Measurements from ENCODE around the gene PCGF3. TPM values are rescaled to one million over a fixed set of nuclear protein-coding genes. Genes with fewer than 3 reads are reported as not detected.

Gene PCGF3, protein sequence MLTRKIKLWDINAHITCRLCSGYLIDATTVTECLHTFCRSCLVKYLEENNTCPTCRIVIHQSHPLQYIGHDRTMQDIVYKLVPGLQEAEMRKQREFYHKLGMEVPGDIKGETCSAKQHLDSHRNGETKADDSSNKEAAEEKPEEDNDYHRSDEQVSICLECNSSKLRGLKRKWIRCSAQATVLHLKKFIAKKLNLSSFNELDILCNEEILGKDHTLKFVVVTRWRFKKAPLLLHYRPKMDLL
- 49.6 and 58.5 TPM in 2 replicates for total RNA-seq

DNA sequence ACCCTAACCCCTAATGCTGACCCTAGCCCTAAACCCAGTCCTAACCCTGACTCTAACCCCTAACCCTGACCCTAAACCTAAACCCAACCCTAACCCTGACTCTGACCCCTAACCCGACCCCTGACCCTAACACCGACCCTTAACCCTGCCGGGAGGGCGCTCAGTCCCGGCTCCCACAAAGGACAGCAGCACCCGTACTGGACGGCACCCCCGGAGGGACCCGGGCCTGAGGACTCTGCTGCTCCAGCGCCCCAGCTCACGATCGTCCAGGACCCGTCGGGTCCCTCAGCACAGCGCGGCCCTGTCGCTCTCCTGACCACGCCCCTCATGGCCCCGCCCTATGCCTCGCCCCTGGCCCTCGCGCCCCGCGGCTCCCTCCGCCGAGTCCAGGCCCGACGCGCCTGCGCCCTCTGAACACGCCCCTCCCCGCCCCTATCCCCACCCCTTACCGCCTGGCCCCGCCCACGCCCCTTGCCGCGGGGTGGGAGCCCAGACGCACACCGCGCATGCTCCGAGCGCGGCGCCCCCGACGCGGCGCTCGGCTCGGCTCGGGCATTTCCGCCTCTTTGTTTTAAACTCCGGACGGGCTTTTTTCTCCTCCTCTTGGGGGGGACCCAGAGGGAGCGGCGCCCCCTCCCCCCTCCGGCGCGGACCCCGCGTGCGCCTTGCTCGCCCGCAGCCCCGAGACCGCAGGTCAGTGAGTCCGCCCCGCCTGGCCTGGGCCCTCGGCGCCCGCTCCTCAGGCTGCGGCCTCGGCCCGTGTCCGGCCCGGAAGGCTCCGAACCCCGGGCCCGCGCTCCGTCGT is at the start of gene PCGF3:
Gene PCGF3, plus strand, starts transcription at position 555 of the 805 bp plus-strand sequence. CDS start 27,849 bp downstream, outside the sequence.
- Histone ChIP-seq H3K36me3 (ENCODE audit: control insufficient read depth, insufficient read depth, low read length) (peaks cover 1% of the 10 kb centered on the region), H3K27me3 (ENCODE audit: control insufficient read depth, insufficient read depth, low read length) (peaks cover 2% of the 10 kb centered on the region), H3K4me3 (ENCODE audit: low read depth, low read length) (peak within 1 kb of the TSS; percentile 94)
- TF ChIP-seq, protein P1, sequence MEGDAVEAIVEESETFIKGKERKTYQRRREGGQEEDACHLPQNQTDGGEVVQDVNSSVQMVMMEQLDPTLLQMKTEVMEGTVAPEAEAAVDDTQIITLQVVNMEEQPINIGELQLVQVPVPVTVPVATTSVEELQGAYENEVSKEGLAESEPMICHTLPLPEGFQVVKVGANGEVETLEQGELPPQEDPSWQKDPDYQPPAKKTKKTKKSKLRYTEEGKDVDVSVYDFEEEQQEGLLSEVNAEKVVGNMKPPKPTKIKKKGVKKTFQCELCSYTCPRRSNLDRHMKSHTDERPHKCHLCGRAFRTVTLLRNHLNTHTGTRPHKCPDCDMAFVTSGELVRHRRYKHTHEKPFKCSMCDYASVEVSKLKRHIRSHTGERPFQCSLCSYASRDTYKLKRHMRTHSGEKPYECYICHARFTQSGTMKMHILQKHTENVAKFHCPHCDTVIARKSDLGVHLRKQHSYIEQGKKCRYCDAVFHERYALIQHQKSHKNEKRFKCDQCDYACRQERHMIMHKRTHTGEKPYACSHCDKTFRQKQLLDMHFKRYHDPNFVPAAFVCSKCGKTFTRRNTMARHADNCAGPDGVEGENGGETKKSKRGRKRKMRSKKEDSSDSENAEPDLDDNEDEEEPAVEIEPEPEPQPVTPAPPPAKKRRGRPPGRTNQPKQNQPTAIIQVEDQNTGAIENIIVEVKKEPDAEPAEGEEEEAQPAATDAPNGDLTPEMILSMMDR (IDR thresholded peaks at IDR 0.05; ENCODE audit: insufficient read depth, low read length, poor library complexity, severe bottlenecking) = no peak
- peak; percentile 39 for DNase-seq (ENCODE audit: low read depth)

DNA sequence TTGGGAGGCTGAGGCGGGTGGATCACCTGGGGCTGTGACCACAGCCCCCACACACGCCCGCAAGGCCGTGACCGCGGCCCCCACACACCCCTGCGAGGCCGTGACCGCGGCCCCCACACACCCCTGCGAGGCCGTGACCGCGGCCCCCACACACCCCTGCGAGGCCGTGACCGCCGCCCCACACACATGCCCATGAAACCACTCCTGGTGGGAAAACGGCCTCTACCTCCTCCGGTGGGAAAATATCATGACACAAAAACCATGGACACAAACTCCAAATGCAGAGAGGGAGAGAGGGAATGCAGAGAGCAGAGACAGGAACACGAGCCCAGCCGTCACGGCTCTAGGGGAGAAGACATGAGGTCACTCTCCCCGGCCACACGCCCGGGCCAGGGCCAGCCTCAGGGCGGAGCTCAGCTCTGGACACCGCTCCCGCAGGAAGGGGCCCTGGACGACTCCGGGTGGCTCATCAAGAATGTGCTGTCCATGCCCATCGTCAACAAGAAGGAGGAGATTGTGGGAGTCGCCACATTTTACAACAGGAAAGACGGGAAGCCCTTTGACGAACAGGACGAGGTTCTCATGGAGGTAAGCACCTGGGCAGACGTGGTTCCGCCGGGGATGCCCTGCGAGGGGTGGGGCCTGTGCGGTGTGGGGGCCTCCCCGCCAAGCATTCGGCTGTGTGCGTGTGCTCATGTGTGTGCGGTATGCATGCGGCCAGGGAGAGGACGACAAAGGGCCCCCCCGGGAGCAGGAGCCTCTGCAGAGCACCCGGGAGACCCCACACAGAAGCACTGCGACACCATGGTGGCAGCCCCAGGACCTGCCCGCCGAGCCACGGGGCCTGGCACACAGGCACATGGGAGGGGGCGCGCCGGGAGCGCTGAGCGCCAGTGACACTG is 48.9 kb upstream of the PCGF3 start:
- H3K27me3 ChIP-seq (ENCODE audit: control insufficient read depth, insufficient read depth, low read length) = peaks cover 22% of the 10 kb centered on the region
- H3K4me3 ChIP-seq (ENCODE audit: low read depth, low read length) = no peak overlapping the region
- no peak for DNase-seq (ENCODE audit: low read depth)
- no peaks in the 10 kb centered on the region for H3K36me3 ChIP-seq (ENCODE audit: control insufficient read depth, insufficient read depth, low read length)
- TF ChIP-seq, protein P1 (IDR thresholded peaks at IDR 0.05; ENCODE audit: insufficient read depth, low read length, poor library complexity, severe bottlenecking) = no peak

DNA sequence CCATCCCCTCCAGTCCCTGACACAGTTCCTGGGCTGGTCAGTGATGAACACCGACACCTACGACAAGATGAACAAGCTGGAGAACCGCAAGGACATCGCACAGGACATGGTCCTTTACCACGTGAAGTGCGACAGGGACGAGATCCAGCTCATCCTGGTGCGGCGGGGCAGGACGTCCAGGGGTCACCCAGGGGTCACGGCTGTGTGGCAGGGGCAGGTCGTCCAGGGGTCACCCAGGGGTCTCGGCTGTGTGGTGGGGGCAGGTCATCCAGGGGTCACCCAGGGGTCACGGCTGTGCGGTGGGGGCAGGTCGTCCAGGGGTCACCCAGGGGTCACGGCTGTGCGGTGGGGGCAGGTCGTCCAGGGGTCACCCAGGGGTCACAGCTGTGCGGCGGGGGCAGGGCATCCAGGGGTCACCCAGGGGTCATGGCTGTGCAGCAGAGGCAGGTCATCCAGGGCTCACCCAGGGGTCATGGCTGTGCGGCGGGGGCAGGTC is 48.2 kb upstream of the PCGF3 start:
- TF ChIP-seq, protein P1 (IDR thresholded peaks at IDR 0.05; ENCODE audit: insufficient read depth, low read length, poor library complexity, severe bottlenecking) = no peak
- H3K36me3 ChIP-seq (ENCODE audit: control insufficient read depth, insufficient read depth, low read length) = no peaks in the 10 kb centered on the region
- no peak for DNase-seq (ENCODE audit: low read depth)

DNA sequence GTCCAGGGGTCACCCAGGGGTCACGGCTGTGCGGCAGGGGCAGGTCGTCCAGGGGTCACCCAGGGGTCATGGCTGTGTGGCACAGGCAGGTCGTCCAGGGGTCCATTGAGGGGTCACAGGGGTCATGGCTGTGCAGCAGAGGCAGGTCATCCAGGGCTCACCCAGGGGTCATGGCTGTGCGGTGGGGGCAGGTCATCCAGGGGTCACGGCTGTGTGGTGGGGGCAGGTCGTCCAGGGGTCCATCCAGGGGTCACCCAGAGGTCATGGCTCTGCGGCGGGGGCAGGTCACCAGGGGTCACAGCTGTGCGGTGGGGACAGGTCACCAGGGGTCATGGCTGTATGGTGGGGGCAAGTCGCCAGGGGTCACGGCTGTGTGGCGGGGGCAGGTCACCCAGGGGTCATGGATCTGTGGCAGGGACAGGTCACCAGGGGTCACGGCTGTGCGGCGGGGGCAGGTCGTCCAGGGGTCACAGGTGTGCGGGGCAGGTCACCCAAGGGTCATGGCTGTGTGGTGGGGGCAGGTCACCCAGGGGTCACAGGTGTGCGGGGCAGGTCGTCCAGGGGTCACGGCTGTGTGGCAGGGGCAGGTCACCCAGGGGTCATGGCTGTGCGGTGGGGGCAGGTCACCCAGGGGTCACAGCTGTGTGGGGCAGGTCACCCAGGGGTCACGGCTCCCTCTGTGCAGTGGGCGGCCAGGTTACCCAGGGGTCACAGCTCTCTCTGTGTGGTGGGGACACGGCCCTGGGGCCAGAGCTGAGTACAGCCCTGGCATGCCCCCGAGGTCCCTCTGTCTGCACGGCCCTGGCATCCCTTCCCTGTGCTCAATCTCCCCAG is 47.6 kb upstream of the PCGF3 start:
- H3K27me3 ChIP-seq (ENCODE audit: control insufficient read depth, insufficient read depth, low read length) = peaks cover 14% of the 10 kb centered on the region
- H3K4me3 ChIP-seq (ENCODE audit: low read depth, low read length) = no peak overlapping the region
- H3K36me3 ChIP-seq (ENCODE audit: control insufficient read depth, insufficient read depth, low read length) = no peaks in the 10 kb centered on the region
- DNase-seq (ENCODE audit: low read depth) = no peak
- TF ChIP-seq, protein P1 (IDR thresholded peaks at IDR 0.05; ENCODE audit: insufficient read depth, low read length, poor library complexity, severe bottlenecking) = no peak

More for the DNA sequence above, 48.2 kb upstream of the PCGF3 start:
- Histone ChIP-seq H3K27me3 (ENCODE audit: control insufficient read depth, insufficient read depth, low read length) (peaks cover 15% of the 10 kb centered on the region), H3K4me3 (ENCODE audit: low read depth, low read length) (no peak overlapping the region)

All from kidney epithelial cell (primary cell).